ENCODE measurements around the gene TRANK1.

DNA sequence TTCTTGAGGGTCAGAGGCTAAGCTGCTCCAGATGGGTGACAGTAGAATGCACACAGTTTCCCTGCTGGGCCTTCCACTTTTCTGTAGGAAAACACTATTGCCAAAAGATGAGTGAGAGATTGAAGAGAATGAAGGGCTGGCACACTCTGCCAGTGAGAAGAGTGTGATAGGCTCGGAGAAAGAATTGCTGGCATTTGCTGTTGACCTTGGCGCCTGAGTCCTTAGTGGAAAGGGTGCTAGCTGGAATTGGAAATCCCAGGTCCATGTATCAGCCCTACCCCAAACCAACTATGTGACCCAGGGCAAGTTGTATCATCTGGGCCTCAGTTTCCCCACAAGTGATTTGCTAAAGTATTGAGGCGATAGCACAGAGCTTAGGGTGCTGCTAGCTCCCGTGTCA is 120.4 kb downstream of the TRANK1 start:
- no peak for TF ChIP-seq EZH2 (IDR thresholded peaks at IDR 0.05; ENCODE audit: insufficient read depth, poor library complexity, severe bottlenecking)
- TF ChIP-seq EZH2phosphoT487 (IDR thresholded peaks at IDR 0.05; ENCODE audit: insufficient read depth, low read depth), result no peak
